ENCODE results near the gene OR10A5.
"Not testable (repeated sequence)": the region's sequence is repeated elsewhere in the genome, so short reads cannot be mapped to it uniquely, and the experiment has no call there.

DNA sequence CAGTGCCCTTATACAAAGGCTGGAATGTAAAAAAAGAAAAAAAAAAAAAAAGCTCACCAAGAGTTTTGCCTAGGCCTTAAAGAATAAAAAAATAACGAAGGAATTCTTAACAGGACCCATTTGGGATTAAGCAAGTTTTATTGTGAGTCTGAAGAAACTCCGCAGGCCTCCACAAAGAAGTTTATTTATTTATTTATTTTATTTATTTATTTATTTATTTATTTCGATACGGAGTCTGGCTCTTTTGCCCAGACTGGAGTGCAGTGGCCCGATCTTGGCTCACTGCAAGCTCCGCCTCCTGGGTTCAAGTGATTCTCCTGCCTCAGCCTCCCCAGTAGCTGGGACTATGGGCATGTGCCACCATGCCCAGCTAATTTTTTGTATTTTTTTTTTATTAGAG, 9.3 kb downstream of the OR10A5 start:
- TF ChIP-seq, protein P1, sequence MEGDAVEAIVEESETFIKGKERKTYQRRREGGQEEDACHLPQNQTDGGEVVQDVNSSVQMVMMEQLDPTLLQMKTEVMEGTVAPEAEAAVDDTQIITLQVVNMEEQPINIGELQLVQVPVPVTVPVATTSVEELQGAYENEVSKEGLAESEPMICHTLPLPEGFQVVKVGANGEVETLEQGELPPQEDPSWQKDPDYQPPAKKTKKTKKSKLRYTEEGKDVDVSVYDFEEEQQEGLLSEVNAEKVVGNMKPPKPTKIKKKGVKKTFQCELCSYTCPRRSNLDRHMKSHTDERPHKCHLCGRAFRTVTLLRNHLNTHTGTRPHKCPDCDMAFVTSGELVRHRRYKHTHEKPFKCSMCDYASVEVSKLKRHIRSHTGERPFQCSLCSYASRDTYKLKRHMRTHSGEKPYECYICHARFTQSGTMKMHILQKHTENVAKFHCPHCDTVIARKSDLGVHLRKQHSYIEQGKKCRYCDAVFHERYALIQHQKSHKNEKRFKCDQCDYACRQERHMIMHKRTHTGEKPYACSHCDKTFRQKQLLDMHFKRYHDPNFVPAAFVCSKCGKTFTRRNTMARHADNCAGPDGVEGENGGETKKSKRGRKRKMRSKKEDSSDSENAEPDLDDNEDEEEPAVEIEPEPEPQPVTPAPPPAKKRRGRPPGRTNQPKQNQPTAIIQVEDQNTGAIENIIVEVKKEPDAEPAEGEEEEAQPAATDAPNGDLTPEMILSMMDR (IDR thresholded peaks at IDR 0.05) = not testable (repeated sequence)
- TF ChIP-seq POLR2AphosphoS5, POLR2A, EP300 (IDR thresholded peaks at IDR 0.05): not testable (repeated sequence)
